Ishikawa (cell line): ENCODE data around the gene FOXP4.

Experiments
- CEBPB ChIP-seq: IDR thresholded peaks from 2 replicates; pipeline ENCODE4 v1.6.1; 2012
- CREB1 ChIP-seq: IDR thresholded peaks from 2 replicates; pipeline ENCODE4 v1.6.1; 2012; ENCODE audit warnings: low read depth
- EGR1 ChIP-seq: IDR thresholded peaks from 2 replicates; pipeline ENCODE4 v1.6.1; 2012
- EP300 ChIP-seq: IDR thresholded peaks from 2 replicates; pipeline ENCODE4 v1.6.1; 2012; ENCODE audit warnings: borderline replicate concordance
- FOXM1 ChIP-seq: IDR thresholded peaks from 2 replicates; pipeline ENCODE4 v1.6.1; 2012; ENCODE audit warnings: low read depth, borderline replicate concordance
- MAX ChIP-seq: IDR thresholded peaks from 2 replicates; pipeline ENCODE4 v1.6.1; 2012
- NFIC ChIP-seq: IDR thresholded peaks from 2 replicates; pipeline ENCODE4 v1.6.1; 2012
- RAD21 ChIP-seq: IDR thresholded peaks from 2 replicates; pipeline ENCODE4 v1.6.1; 2012; ENCODE audit warnings: low read depth
- REST ChIP-seq: IDR thresholded peaks from 2 replicates; pipeline ENCODE4 v1.6.1; 2012; ENCODE audit warnings: low read depth, mild to moderate bottlenecking
- TAF1 ChIP-seq: IDR thresholded peaks from 2 replicates; pipeline ENCODE4 v1.6.1; 2012; ENCODE audit warnings: low read depth, mild to moderate bottlenecking
- TCF12 ChIP-seq: IDR thresholded peaks from 2 replicates; pipeline ENCODE4 v1.6.1; 2012; ENCODE audit warnings: low read depth
- TEAD4 ChIP-seq: IDR thresholded peaks from 2 replicates; pipeline ENCODE4 v1.6.1; 2012
- USF1 ChIP-seq: IDR thresholded peaks from 2 replicates; pipeline ENCODE4 v1.6.1; 2012
- YY1 ChIP-seq: IDR thresholded peaks from 2 replicates; pipeline ENCODE4 v1.6.1; 2012; ENCODE audit warnings: low read depth
- ZBTB7A ChIP-seq: IDR thresholded peaks from 2 replicates; pipeline ENCODE4 v1.6.1; 2012; ENCODE audit warnings: low read depth

The FOXP4 gene

GRCh38 chr6:41512146-41512701, 34.0 kb upstream of the FOXP4 start:
- TF ChIP-seq MAX: no peak

- TF ChIP-seq CEBPB (no peak), TAF1 (no peak), MAX (no peak), ZBTB7A (no peak), REST (no peak), FOXM1 (no peak), TEAD4 (no peak), CREB1 (no peak), YY1 (no peak), EP300 (no peak), TCF12 (no peak), NFIC (no peak)
Observed at GRCh38 chr6:41515995-41516394, 30.2 kb upstream of the FOXP4 start.

GRCh38 chr6:41518118-41518517, 28.1 kb upstream of the FOXP4 start:
- no peak for TF ChIP-seq CEBPB
- TF ChIP-seq TEAD4: no peak
- TF ChIP-seq ZBTB7A: no peak
- no peak for TF ChIP-seq REST
- no peak for TF ChIP-seq TCF12
- TF ChIP-seq YY1: no peak
- no peak for TF ChIP-seq CREB1
- no peak for TF ChIP-seq EP300
- TF ChIP-seq RAD21: no peak
- TF ChIP-seq EGR1: no peak
- no peak for TF ChIP-seq MAX
- no peak for TF ChIP-seq FOXM1
- TF ChIP-seq USF1: no peak
- no peak for TF ChIP-seq NFIC
- TF ChIP-seq TAF1: no peak

DNA sequence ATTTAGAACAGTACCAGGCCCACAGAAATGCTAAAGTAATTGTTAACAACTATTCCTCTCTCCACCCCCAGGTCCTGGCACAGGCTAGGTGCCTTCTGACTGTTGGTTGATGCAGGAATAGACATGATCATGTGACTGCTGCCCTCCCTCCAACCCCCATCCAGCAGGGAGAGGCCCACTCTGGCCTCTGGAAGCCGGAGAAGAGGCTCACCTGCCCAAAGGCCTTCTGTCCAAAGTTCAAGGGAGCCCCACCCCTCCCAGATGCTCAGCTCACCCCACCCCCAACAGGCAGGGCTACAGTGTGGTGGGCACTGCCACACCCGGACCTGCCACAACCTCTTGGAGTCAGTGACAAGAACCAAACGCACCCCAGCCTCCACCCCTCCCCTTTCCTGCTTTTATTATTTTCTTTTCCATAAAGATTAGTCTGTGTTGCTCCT, 26.9 kb upstream of the FOXP4 start:
- 0 out of 2 replicates have a peak, but pooled peaks have one; percentile 9 for TF ChIP-seq USF1
- TF ChIP-seq MAX: no peak
- TF ChIP-seq ZBTB7A: no peak
- no peak for TF ChIP-seq EGR1

GRCh38 chr6:41519745-41520699, 26.2 kb upstream of the FOXP4 start:
- TF ChIP-seq NFIC (no peak), FOXM1 (no peak), TAF1 (no peak), REST (no peak), ZBTB7A (no peak), RAD21 (no peak), YY1 (no peak), TCF12 (no peak), USF1 (no peak), CEBPB (no peak), MAX (no peak), EP300 (no peak), CREB1 (no peak), EGR1 (no peak), TEAD4 (no peak)
